HG03520 (cell line): ENCODE measurements around the gene ACADS.

Experiments
- ATAC-seq: cut with Tn5 transposase; IDR thresholded peaks from one replicate; pipeline ENCODE4 v1.9.1; 2021; ENCODE audit warnings: mild to moderate bottlenecking, moderate library complexity; ENCODE audit not compliant: unreplicated experiment

The ACADS gene

GRCh38 chr12:120700886-120701285, 24.7 kb upstream of the ACADS start:
- ATAC-seq: no peak

DNA sequence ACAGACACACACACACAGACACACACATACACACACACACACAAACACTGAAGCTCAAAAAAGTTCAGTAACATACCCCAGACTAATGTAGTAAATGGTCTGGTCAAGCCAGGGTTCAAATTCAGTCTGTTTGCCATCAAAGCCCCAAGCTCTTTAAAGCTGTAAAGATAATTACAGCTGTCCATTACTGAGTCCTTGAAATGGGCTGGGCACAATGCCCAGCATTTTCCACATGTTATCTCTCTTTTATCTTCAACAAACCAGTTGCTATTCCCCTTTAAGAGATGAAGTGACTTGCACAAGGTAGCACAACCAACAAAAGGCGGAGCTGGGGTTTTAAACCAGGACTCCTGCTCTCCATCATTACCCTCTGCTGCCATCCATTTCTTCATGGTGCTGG, 23.0 kb upstream of the ACADS start:
- no peak for ATAC-seq

- ATAC-seq: no peak
Measured at GRCh38 chr12:120703311-120703942, 22.2 kb upstream of the ACADS start.

DNA sequence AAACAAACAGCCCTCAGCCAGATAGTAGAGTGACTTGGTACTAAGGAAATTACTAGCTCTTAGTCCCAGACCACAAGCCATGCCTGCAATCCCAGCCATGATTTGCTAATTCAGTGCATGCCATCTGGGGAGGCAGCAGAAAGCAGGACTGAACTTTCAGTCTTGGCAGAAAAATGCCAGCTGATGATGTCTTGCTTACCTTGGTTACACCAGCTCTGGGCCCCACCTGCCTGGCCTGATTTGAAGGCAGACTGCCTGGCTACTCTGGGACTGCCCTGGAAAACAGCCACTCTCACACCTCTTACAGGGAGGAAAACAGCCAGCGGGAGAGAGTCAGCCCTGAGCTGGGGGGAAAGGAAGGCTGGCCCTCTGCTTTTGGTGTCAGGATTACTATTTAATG, 20.0 kb upstream of the ACADS start:
- no peak for ATAC-seq

DNA sequence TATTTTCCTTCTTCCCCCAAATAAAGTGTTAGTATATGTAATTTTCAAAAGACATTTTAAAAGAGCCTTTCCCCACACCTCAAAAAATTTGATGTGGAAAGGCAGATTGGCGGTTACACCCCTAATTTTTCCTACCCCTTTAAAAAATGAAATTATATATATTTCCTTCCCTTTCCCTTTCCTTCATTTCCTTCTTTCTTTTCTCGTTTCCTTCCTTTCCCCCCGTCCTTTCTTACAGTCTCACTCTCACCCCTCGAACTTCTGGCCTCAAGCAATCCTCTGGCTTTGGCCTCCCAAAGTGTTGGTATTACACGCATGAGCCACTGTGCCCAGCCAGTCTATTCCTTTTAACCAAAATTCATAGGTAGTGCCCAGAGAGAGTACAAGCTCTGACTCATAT, 19.6 kb upstream of the ACADS start:
- ATAC-seq: no peak

DNA sequence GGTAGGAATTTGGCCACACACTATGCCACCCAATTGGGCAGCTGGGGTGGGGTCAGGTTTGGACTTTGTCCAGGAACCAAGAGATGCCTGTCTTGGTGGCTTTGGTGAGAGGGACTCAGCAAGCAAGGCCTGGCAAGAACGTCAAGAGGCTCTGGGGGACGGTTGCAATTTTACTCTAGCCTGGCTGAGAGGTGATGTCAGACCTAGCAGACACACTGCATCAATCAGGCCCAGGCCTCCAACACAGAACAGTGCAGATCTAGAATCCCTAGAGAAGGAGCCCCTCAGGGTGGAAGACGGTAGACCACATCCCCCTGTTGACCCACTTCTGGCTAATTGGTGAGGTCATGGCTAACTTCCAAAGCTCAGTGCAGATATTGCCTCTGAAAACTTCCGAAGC, 17.0 kb upstream of the ACADS start:
- ATAC-seq: no peak

DNA sequence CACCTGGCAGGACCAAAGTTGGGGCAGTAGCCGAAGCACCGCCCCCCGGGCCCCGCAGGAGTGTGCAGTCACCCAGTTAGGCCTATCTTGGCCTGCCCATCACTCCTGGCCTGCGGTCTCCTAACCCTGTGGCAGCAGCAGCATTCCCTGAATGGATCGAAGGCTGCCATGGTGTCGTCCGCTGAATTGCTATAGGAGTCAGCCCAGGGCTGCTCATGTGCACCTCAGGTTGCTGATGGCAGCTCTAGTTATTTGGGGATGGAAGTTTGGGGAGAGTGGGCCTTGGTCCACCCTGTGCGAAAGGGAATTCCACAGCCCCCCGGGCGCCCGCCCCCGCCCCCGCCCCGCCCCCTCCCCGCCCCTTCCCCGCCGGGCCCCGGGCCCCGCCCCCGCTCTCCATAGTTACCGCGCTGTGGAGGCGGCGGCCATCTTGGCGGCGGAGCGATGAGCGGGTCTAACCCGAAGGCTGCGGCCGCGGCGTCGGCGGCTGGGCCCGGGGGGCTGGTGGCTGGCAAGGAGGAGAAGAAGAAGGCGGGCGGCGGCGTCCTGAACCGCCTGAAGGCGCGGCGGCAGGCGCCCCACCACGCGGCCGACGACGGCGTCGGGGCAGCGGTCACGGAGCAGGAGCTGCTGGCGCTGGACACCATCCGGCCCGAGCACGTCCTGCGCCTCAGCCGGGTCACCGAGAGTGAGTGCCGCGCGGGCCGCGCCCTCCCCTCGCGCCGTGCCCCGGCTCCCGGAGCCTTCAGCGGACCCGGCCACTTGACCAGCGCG, 15.4 kb upstream of the ACADS start, which contains the start of gene UNC119B:
Gene UNC119B (plus strand): TSS at position 428 of the 774 bp plus-strand sequence. CDS start 17 bp downstream, at position 445.
- ATAC-seq: peak; percentile 54

- ATAC-seq: peak; percentile 15
Measured at GRCh38 chr12:120710805-120711296, 14.8 kb upstream of the ACADS start.

DNA sequence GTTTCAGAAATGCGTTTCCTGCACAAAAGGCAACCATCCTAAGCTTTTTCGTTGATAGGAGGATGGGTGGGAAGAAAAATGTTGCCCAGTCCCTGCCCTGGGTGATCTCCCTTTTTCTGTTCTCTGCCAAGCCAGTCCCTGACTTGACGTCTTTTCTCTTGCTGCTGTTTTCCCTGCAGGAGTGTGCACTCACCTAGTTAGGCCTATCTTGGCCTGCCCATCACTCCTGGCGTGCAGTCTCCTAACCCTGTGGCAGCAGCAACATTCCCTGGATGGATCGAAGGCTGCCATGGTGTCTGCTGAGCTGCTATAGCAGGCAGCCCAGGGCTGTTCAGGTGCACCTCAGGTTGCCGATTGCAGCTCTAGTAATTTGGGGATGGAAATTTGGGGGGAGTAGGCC, 14.2 kb upstream of the ACADS start:
- no peak for ATAC-seq

GRCh38 chr12:120712610-120713009, 13.0 kb upstream of the ACADS start:
- no peak for ATAC-seq

- ATAC-seq: no peak
Measured at GRCh38 chr12:120713861-120714482, 11.7 kb upstream of the ACADS start.

DNA sequence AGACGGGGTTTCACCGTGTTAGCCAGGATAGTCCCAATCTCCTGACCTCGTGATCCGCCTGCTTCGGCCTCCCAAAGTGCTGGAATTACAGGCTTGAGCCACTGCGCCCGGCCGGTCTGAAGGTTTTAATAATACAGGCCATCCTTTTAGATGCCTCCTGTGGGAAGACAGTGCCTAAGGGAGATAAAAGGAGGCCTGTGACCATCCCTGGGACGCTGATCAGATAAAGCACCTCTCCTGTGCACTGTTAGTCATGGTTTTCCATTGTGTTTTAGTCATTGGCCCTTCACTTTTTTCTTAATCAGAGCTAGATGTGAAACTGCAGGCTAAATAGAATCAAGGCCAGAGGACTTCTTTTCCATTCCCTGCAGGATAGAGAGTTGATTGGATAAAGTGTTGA, 7.6 kb upstream of the ACADS start:
- no peak for ATAC-seq

GRCh38 chr12:120719072-120719471, 6.6 kb upstream of the ACADS start:
- ATAC-seq: no peak

- ATAC-seq: no peak
Measured at GRCh38 chr12:120719496-120720233, 6.0 kb upstream of the ACADS start.

DNA sequence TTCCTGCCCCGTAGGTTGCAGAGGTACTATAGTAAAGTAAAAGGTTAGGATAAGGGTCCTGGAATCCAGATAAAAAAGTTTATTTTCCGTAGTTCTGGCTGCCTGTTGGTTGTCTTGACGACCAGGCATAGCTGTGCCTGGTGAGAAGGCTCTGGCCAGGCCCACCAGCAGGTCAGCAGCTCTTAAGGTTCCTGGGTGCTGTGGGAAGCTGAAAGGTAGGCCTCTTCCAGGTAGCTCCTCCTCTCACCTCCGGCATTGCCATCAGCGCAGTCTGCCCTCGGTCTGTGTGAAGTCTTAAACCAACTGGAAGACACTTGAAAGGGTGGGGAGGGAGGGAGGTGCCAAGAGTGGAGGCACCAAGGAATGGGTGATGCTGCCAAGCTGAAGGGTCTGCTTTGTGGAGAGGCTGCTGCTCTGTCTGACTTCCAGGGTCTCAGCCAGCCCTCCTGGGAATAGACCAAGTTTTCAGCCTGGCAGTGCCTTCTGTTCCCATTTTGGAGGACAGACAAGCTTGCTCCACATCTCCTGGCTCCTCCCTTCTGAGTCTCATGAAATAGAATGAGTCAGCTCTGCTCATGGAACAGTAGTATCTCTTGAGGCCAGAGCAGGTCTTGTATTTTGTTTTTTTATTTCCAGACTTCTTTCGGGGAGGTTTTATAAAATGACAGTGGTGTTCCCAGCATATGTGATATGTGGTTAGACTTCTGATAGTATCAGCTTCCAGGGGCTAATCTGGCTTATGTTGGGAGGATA, 5.2 kb upstream of the ACADS start:
- no peak for ATAC-seq

DNA sequence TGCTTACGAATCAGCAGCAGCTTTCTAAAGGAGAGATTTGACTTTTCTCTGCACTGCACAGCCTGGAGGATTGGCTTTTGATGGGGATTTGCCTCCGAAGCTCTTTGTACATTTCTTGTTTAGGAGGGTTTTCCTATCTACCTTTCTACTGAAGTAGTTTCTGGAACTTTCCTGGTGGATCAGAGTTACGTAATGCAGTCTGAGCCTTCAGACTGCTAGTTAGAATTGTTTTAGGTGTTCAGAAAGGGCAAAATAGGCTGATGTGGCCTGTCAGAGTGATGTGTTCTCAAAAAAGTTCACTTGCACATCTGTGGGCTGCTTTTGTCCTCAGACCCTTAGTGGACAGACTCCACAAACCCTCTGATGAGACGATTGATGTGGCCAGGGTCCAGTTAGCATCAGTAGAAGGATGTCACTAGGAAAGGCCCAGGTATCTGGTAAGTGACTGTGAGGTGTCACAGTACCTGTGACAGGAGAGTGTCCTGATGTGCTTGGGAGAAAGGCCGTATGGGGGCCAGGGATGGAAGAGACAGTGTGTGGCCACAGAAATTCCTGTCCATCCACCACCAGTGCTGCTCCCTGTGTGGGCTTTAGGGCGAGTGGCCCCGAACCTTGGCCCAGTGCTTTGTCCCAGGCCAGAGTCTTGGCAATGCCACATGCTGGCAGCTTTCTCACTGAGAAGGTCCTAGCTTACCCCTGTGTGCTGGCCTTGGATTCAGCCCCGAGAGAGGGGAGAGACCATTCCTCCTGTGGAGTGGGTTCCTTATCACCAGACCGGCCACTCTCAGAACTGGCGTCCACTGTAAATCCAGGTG, 4.4 kb upstream of the ACADS start:
- no peak for ATAC-seq

DNA sequence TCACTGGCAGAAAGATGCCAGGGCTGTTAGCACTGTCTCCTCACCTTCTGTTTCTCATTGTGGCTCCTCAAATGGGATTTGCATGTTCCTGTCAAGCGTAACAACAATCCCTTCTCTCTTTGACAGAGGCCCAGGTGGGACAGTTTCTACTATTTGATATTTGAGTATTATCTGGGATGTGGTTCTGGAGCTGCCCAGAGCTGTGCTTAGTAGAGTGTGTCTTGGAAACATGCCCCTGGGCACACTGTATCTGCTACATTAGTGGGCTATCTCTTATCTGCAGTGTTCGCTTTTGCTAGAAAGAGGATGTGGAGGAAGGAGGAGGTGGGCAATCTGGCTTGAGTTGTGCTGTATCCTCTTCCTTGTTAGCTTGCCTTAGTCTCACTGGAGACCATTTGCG, 3.8 kb upstream of the ACADS start:
- no peak for ATAC-seq

DNA sequence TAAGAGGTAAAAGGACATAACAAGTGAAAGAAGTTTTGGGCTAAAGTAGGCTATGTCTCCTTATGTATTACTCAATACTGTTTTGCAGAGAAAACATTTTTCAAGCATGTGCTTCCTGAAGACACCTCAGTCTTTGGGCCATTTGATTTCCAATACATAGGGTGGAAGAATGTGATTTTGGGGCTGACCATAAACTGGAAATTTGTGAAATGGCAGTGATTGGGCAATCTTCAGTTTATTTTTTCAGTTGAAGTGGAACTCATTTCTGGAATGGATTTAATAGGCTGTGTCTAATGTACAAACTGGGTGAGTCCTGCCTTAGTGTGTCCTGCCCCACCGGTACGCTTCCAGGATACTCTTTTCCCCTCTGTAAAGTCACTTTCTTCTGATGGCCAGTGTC, 2.8 kb upstream of the ACADS start:
- no peak for ATAC-seq

GRCh38 chr12:120724720-120725119, 906 bp upstream of the ACADS start:
- no peak for ATAC-seq
